HG02759 (cell line): ENCODE data around the gene THBS1.

Experiments
- ATAC-seq: cut with Tn5 transposase; IDR thresholded peaks from one replicate; pipeline ENCODE4 v1.9.1; 2021; ENCODE audit warnings: mild to moderate bottlenecking, moderate library complexity; ENCODE audit not compliant: unreplicated experiment

The THBS1 gene

GRCh38 chr15:39627451-39628143 is 46.7 kb downstream of the THBS1 start:
- ATAC-seq: no peak

- ATAC-seq: no peak
Measured at GRCh38 chr15:39628144-39628508, 47.2 kb downstream of the THBS1 start.

- no peak for ATAC-seq
Measured at GRCh38 chr15:39628546-39629257, 47.8 kb downstream of the THBS1 start.

GRCh38 chr15:39629371-39629770 is 48.5 kb downstream of the THBS1 start:
- no peak for ATAC-seq

- no peak for ATAC-seq
Measured at GRCh38 chr15:39629906-39630305, 49.0 kb downstream of the THBS1 start.

GRCh38 chr15:39631357-39631756 is 50.5 kb downstream of the THBS1 start:
- no peak for ATAC-seq

- no peak for ATAC-seq
Measured at GRCh38 chr15:39638041-39638440, 57.2 kb downstream of the THBS1 start.

- ATAC-seq: no peak
Measured at GRCh38 chr15:39639037-39639436, 58.2 kb downstream of the THBS1 start.

- ATAC-seq: no peak
Measured at GRCh38 chr15:39640665-39641064, 59.8 kb downstream of the THBS1 start.

- ATAC-seq: no peak
Measured at GRCh38 chr15:39641191-39641889, 60.5 kb downstream of the THBS1 start.

- ATAC-seq: no peak
Measured at GRCh38 chr15:39642011-39642640, 61.2 kb downstream of the THBS1 start.

- no peak for ATAC-seq
Measured at GRCh38 chr15:39643727-39644126, 62.8 kb downstream of the THBS1 start.

GRCh38 chr15:39644136-39644535 is 63.3 kb downstream of the THBS1 start:
- ATAC-seq: no peak

GRCh38 chr15:39645138-39645975 is 64.5 kb downstream of the THBS1 start:
- no peak for ATAC-seq

- no peak for ATAC-seq
Measured at GRCh38 chr15:39645976-39646257, 65.0 kb downstream of the THBS1 start.

- no peak for ATAC-seq
Measured at GRCh38 chr15:39646425-39646824, 65.5 kb downstream of the THBS1 start.
